Astrocyte of the hippocampus (primary cell): ENCODE data around the gene TIPIN.

Experiments used
- DNase-seq: peaks from one replicate; pipeline ENCODE4 v3.0.0; 2011; ENCODE audit warnings: low read depth, low spot score

TIPIN gene

GRCh38 chr15:66302489-66303278, 53.8 kb downstream of the TIPIN start:
- no peak for DNase-seq

- DNase-seq: peak; percentile 13
Measured at GRCh38 chr15:66298803-66299251, 57.7 kb downstream of the TIPIN start.

- DNase-seq: no peak
Measured at GRCh38 chr15:66296186-66296585, 60.3 kb downstream of the TIPIN start.

GRCh38 chr15:66294932-66295235, 61.6 kb downstream of the TIPIN start:
- no peak for DNase-seq

GRCh38 chr15:66294157-66294931, 62.1 kb downstream of the TIPIN start:
- DNase-seq: peak; percentile 77

GRCh38 chr15:66293419-66294156, 62.9 kb downstream of the TIPIN start, which contains the start of gene DIS3L:
Gene DIS3L, plus strand, starts transcription at chr15:66293568. Its CDS starts 29 bp downstream, at chr15:66293597.
- DNase-seq: peak; percentile 73

- no peak for DNase-seq
Measured at GRCh38 chr15:66292571-66293418, 63.7 kb downstream of the TIPIN start.

- no peak for DNase-seq
Measured at GRCh38 chr15:66291816-66292570, 64.5 kb downstream of the TIPIN start.

GRCh38 chr15:66290518-66290917, 66.0 kb downstream of the TIPIN start:
- no peak for DNase-seq

- DNase-seq: no peak
Measured at GRCh38 chr15:66290007-66290406, 66.5 kb downstream of the TIPIN start.

- no peak for DNase-seq
Measured at GRCh38 chr15:66288551-66289185, 67.8 kb downstream of the TIPIN start.

GRCh38 chr15:66288093-66288492, 68.4 kb downstream of the TIPIN start:
- DNase-seq: no peak

GRCh38 chr15:66287461-66288057, 68.9 kb downstream of the TIPIN start:
- DNase-seq: peak; percentile 38
